Purkinje cell (primary cell): ENCODE results near the gene BLTP3A. TPM values are rescaled to one million over a fixed set of nuclear protein-coding genes. Genes with fewer than 3 reads are reported as not detected.

ENCODE experiments used
- polyA plus RNA-seq: library from polyadenylated mRNA; unstranded; fragments of >200 nt; fragmentation: Nextera tagmentation; gene quantifications from 2 replicates; pipeline ENCODE4 v1.2.1, GENCODE V29; 2014

Gene BLTP3A, protein sequence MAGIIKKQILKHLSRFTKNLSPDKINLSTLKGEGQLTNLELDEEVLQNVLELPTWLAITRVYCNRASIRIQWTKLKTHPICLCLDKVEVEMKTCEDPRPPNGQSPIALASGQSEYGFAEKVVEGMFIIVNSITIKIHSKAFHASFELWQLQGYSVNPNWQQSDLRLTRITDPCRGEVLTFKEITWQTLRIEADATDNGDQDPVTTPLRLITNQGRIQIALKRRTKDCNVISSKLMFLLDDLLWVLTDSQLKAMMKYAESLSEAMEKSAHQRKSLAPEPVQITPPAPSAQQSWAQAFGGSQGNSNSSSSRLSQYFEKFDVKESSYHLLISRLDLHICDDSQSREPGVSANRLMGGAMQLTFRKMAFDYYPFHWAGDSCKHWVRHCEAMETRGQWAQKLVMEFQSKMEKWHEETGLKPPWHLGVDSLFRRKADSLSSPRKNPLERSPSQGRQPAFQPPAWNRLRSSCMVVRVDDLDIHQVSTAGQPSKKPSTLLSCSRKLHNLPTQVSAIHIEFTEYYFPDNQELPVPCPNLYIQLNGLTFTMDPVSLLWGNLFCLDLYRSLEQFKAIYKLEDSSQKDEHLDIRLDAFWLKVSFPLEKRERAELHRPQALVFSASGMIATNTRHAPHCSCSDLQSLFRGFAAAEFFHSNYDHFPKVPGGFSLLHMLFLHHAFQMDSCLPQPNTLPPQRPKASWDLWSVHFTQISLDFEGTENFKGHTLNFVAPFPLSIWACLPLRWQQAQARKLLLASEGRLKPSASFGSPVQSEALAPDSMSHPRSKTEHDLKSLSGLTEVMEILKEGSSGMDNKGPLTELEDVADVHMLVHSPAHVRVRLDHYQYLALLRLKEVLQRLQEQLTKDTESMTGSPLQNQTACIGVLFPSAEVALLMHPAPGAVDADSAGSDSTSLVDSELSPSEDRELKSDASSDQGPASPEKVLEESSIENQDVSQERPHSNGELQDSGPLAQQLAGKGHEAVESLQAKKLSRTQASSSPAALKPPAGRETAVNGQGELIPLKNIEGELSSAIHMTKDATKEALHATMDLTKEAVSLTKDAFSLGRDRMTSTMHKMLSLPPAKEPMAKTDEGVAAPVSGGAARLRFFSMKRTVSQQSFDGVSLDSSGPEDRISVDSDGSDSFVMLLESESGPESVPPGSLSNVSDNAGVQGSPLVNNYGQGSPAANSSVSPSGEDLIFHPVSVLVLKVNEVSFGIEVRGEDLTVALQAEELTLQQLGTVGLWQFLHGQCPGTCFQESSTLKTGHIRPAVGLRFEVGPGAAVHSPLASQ (N-terminal part only)
- polyA plus RNA-seq = 1.9 and 3.5 TPM in 2 replicates

DNA sequence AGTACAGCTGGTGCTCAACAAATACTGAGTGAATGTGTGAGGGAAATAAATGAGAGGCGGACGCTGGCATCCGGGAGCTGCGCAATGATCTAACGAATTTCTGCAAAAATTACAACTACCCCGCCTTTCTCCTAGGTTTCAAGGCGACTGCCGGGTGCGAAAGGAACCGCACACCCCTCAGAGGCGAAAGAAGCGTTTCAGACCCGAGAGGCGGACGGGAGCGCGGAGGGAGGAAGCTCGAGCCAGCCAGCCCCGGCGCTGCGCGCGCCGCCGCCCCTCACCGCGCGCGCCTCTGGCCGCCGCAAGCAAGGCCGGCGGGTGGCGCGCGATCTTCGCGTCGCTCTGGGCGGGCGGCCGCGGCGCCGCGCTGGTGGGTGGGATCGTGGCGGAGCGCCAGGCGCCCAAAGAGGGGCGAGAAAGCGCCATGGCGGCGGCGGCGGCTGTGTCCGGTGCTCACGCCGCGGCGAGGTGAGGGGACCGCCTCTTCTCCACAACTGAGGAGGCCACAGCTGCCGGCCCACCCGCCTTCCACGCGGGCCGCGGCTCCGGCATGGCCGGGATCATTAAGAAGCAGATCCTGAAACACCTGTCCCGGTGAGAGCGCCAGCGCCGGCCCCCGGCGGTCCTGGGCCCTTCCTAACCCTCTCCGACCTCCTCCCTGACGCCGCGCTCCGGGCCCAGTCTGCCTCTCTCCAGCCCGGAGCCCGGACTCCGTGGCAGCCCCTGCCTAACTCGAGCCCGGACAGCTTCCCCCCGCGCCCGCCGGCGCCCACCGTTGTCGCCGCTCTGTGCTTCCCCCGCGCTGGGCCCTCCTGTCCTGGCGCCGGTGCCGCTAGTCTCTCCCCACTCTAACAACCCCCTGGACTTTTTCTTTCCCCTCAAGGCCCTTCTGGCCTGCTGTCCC is at the start of gene BLTP3A:
Gene BLTP3A, plus strand, starts transcription at position 383 of the 904 bp plus-strand sequence. Its CDS starts 168 bp downstream, at position 551.

Other genes starting within 250 kb of the BLTP3A start
- not detected in 2 replicates for gene SPDEF, start 235.8 kb upstream of the BLTP3A start, polyA plus RNA-seq
- gene ILRUN, start 95.3 kb upstream of the BLTP3A start, polyA plus RNA-seq = 1.8 and 3.4 TPM in 2 replicates
- gene SNRPC, start 34.6 kb upstream of the BLTP3A start, polyA plus RNA-seq = 195 and 211 TPM in 2 replicates
- gene TAF11, start 96.0 kb downstream of the BLTP3A start, polyA plus RNA-seq = 19.0 and 30.3 TPM in 2 replicates
- gene ANKS1A, start 97.2 kb downstream of the BLTP3A start, polyA plus RNA-seq = 8.6 and 9.5 TPM in 2 replicates